HFFc6 (cell line): ENCODE data around the gene VSX1. TPM values are rescaled to one million over a fixed set of nuclear protein-coding genes. Genes with fewer than 3 reads are reported as not detected.

ENCODE experiments used
- DNase-seq: peaks from one replicate; pipeline ENCODE4 v3.0.0-alpha.2; 2018
- H3K27ac Mint-ChIP-seq: 2 replicates; pipeline ENCODE4 v1.8.0; 2020; ENCODE audit warnings: mild to moderate bottlenecking, mixed read lengths
- H3K27me3 Mint-ChIP-seq: 2 replicates; pipeline ENCODE4 v1.8.0; 2021; ENCODE audit warnings: mild to moderate bottlenecking, moderate library complexity, mixed read lengths; ENCODE audit not compliant: insufficient read depth
- H3K36me3 Mint-ChIP-seq: 2 replicates; pipeline ENCODE4 v1.8.0; 2021; ENCODE audit warnings: low read depth, mixed read lengths
- H3K4me1 Mint-ChIP-seq: 2 replicates; pipeline ENCODE4 v1.8.0; 2020; ENCODE audit warnings: low read depth, mixed read lengths
- H3K4me3 Mint-ChIP-seq: 2 replicates; pipeline ENCODE4 v1.8.0; 2020; ENCODE audit warnings: mild to moderate bottlenecking, moderate library complexity, mixed read lengths
- H3K9me3 Mint-ChIP-seq: 2 replicates; pipeline ENCODE4 v1.8.0; 2020; ENCODE audit warnings: mild to moderate bottlenecking, mixed read lengths
- CTCF ChIP-seq: fragments of 200-600 bp; sonication (generic); IDR thresholded peaks from 2 replicates; pipeline ENCODE4 v1.5.0; 2021; ENCODE audit warnings: antibody characterized with exemption, mild to moderate bottlenecking
- total RNA-seq, 6 experiments: library from RNA; stranded (reverse); fragmentation: NEBNext Ultra II Directional; extraction: Animal tissue kit (Norgen Biotek cat#: 25700); gene quantifications; 2 replicates in 1 of 6; 3 replicates in 5 of 6; pipeline ENCODE4 v1.2.3, GENCODE V29; 2021

The VSX1 gene
- total RNA-seq, 6 experiments from 2014 or later: not detected

- no peak overlapping the region for H3K4me3 Mint-ChIP-seq
- H3K36me3 Mint-ChIP-seq: no peaks in the 10 kb centered on the region
- DNase-seq: no peak
- H3K4me1 Mint-ChIP-seq: no peaks in the 10 kb centered on the region
- no peaks in the 10 kb centered on the region for H3K9me3 Mint-ChIP-seq
- H3K27ac Mint-ChIP-seq: no peak overlapping the region
- peaks cover 6% of the 10 kb centered on the region for H3K27me3 Mint-ChIP-seq
- no peak for TF ChIP-seq CTCF
Observed at GRCh38 chr20:25031241-25031640, 50.7 kb downstream of the VSX1 start.

DNA sequence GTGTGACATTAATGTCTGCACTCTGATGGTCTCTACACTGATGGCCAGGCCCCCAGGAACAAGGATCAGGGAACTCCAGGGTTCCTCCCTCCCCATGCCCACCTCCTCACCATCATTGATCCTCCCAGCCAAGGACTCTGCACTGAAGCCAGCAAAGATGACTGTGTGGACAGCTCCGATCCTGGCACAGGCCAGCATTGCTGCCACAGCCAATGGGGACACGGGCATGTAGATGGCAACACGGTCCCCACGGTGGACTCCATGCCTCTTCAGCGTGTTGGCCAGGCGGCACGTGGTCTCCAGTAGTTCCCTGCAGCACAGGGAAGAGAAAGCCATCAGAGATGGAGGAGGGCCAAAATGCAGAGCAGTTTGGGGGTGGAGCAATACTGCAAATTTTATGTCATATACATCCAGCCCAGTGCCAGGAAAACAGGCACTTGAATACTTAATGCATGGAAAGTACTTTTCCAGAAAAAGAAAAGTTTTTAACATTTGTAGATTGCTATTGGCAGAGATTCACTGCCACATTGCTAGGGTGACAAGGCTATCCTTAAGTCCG lies 51.2 kb downstream of the VSX1 start:
- H3K9me3 Mint-ChIP-seq: no peaks in the 10 kb centered on the region
- no peak for DNase-seq
- no peaks in the 10 kb centered on the region for H3K36me3 Mint-ChIP-seq
- TF ChIP-seq CTCF: no peak
- no peak overlapping the region for H3K27ac Mint-ChIP-seq
- no peaks in the 10 kb centered on the region for H3K4me1 Mint-ChIP-seq
- no peak overlapping the region for H3K4me3 Mint-ChIP-seq
- H3K27me3 Mint-ChIP-seq: peaks cover 6% of the 10 kb centered on the region

DNA sequence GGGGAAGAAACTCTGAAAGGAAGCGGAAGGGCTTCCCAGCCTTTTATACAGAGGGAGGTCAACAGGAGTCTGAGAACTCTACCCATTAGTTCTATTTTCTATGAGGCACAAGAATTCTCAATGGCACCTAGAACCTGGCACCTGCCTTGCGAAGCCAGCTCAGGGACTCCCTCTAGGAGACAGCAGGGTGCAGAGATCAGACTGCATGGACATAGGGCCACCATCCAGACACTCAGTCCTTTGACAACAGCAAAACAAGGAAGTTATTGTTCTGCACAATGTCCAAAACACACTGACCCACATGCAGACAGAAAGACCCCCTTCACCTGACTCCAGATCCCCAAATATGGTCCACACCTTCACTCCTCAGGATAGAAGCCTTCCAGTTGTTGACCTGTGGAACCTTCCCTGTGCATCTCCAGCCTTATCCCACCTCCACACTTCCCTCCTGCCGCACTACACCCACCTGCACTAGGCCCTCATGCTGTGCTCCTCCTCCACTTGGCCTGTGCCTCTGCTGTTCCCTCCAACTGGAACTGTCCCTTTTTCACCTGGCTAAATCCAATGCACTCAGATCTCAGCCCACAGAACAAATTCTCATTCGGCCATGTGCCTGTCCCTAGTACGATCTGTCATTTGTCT lies 51.8 kb downstream of the VSX1 start:
- no peaks in the 10 kb centered on the region for H3K4me1 Mint-ChIP-seq
- no peak overlapping the region for H3K4me3 Mint-ChIP-seq
- no peak for TF ChIP-seq CTCF
- no peaks in the 10 kb centered on the region for H3K9me3 Mint-ChIP-seq
- no peak overlapping the region for H3K27ac Mint-ChIP-seq
- H3K36me3 Mint-ChIP-seq: no peaks in the 10 kb centered on the region
- DNase-seq: no peak
- H3K27me3 Mint-ChIP-seq: peaks cover 6% of the 10 kb centered on the region

- no peak for TF ChIP-seq CTCF
- Mint-ChIP-seq H3K4me3 (no peak overlapping the region), H3K4me1 (no peaks in the 10 kb centered on the region), H3K9me3 (no peaks in the 10 kb centered on the region), H3K27ac (no peak overlapping the region), H3K36me3 (no peaks in the 10 kb centered on the region), H3K27me3 (peaks cover 2% of the 10 kb centered on the region; the same call in 1 of the 2 replicates)
- DNase-seq: no peak
Observed at GRCh38 chr20:25025986-25026605, 55.8 kb downstream of the VSX1 start.

Other genes with a start within 250 kb of the VSX1 start
- not detected for gene CST7, start 132.9 kb downstream of the VSX1 start, total RNA-seq
- 100 to 1,000 TPM; 119 to 137 (median 129) TPM for gene APMAP, start 89.4 kb downstream of the VSX1 start, total RNA-seq
- 1 to 10 TPM in 5 of 6 experiments, under 1 TPM in 1; 0.80 to 1.4 (median 1.2) TPM for gene ACSS1, start 24.0 kb downstream of the VSX1 start, total RNA-seq
- 10 to 100 TPM; 46.2 to 53.2 (median 51.6) TPM for gene ENTPD6, start 113.6 kb upstream of the VSX1 start, total RNA-seq
- 10 to 100 TPM; 65.4 to 75.6 (median 70.2) TPM for gene PYGB, start 165.9 kb upstream of the VSX1 start, total RNA-seq